GM23338 (cell line): ENCODE measurements around the gene HAPLN3.

ENCODE experiments used
- CREB1 ChIP-seq: fragments of 250-450 bp; sonication (Bioruptor Pico); IDR thresholded peaks from 2 replicates; pipeline ENCODE4 v1.5.0; 2020; ENCODE audit warnings: low read depth, mild to moderate bottlenecking, moderate library complexity
- EZH2 ChIP-seq: fragments of 200-600 bp; sonication (generic); IDR thresholded peaks from one replicate; pipeline ENCODE4 v1.8.0; 2017; ENCODE audit warnings: antibody characterized with exemption, mild to moderate bottlenecking, low read depth; ENCODE audit not compliant: unreplicated experiment
- EZH2phosphoT487 ChIP-seq: fragments of 200-600 bp; sonication (generic); IDR thresholded peaks from one replicate; pipeline ENCODE4 v1.8.1; 2018; ENCODE audit warnings: antibody characterized with exemption; ENCODE audit not compliant: unreplicated experiment
- JUNB ChIP-seq: IDR thresholded peaks from one replicate; pipeline ENCODE4 v1.6.1; 2016; ENCODE audit warnings: antibody characterized with exemption; ENCODE audit not compliant: unreplicated experiment
- NANOG ChIP-seq: IDR thresholded peaks from 2 replicates; pipeline ENCODE4 v1.6.1; 2016; ENCODE audit warnings: antibody characterized with exemption, borderline replicate concordance
- POLR2AphosphoS5 ChIP-seq: IDR thresholded peaks from 2 replicates; pipeline ENCODE4 v1.6.1; 2016; ENCODE audit warnings: antibody characterized with exemption, low read depth
- ZNF114 ChIP-seq: fragments of 250-450 bp; sonication (Bioruptor Pico); IDR thresholded peaks from 2 replicates; pipeline ENCODE4 v1.5.0; 2020; ENCODE audit warnings: mild to moderate bottlenecking, moderate library complexity
- ZNF331 ChIP-seq: fragments of 250-450 bp; sonication (Bioruptor Pico); IDR thresholded peaks from 2 replicates; pipeline ENCODE4 v1.5.0; 2020; ENCODE audit warnings: low read depth, mild to moderate bottlenecking, moderate library complexity
- ZNF462 ChIP-seq: fragments of 250-450 bp; sonication (Bioruptor Pico); IDR thresholded peaks from 2 replicates; pipeline ENCODE4 v1.5.0; 2020; ENCODE audit warnings: mild to moderate bottlenecking, moderate library complexity
- TF ChIP-seq, protein P1 (sequence below), 2 experiments: fragments of 200-600 bp in 1 of 2; sonication (generic) in 1 of 2; conservative IDR thresholded peaks; 2 replicates each; pipeline versions ENCODE4 v1.5.1 to v1.6.1; 2016 to 2017; ENCODE audit warnings: antibody characterized with exemption in 2 of 2, low read depth in 2 of 2, mild to moderate bottlenecking in 2 of 2, moderate library complexity in 1 of 2
- TF ChIP-seq, protein P2 (sequence below): IDR thresholded peaks from one replicate; pipeline ENCODE4 v1.6.1; 2018; ENCODE audit warnings: antibody characterized with exemption; ENCODE audit not compliant: unreplicated experiment

- TF ChIP-seq NANOG (no peak), EZH2 (no peak), EZH2phosphoT487 (no peak), CREB1 (no peak), POLR2AphosphoS5 (no peak; the same call in 1 of the 2 replicates), ZNF114 (no peak), JUNB (no peak), ZNF331 (CRISPR knock-in tag) (no peak), ZNF462 (CRISPR knock-in tag) (no peak)
- TF ChIP-seq, protein P1, sequence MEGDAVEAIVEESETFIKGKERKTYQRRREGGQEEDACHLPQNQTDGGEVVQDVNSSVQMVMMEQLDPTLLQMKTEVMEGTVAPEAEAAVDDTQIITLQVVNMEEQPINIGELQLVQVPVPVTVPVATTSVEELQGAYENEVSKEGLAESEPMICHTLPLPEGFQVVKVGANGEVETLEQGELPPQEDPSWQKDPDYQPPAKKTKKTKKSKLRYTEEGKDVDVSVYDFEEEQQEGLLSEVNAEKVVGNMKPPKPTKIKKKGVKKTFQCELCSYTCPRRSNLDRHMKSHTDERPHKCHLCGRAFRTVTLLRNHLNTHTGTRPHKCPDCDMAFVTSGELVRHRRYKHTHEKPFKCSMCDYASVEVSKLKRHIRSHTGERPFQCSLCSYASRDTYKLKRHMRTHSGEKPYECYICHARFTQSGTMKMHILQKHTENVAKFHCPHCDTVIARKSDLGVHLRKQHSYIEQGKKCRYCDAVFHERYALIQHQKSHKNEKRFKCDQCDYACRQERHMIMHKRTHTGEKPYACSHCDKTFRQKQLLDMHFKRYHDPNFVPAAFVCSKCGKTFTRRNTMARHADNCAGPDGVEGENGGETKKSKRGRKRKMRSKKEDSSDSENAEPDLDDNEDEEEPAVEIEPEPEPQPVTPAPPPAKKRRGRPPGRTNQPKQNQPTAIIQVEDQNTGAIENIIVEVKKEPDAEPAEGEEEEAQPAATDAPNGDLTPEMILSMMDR (conservative IDR thresholded peaks at IDR 0.05; ENCODE audit: low read depth in 2 of 2) = no peak
- TF ChIP-seq, protein P2, sequence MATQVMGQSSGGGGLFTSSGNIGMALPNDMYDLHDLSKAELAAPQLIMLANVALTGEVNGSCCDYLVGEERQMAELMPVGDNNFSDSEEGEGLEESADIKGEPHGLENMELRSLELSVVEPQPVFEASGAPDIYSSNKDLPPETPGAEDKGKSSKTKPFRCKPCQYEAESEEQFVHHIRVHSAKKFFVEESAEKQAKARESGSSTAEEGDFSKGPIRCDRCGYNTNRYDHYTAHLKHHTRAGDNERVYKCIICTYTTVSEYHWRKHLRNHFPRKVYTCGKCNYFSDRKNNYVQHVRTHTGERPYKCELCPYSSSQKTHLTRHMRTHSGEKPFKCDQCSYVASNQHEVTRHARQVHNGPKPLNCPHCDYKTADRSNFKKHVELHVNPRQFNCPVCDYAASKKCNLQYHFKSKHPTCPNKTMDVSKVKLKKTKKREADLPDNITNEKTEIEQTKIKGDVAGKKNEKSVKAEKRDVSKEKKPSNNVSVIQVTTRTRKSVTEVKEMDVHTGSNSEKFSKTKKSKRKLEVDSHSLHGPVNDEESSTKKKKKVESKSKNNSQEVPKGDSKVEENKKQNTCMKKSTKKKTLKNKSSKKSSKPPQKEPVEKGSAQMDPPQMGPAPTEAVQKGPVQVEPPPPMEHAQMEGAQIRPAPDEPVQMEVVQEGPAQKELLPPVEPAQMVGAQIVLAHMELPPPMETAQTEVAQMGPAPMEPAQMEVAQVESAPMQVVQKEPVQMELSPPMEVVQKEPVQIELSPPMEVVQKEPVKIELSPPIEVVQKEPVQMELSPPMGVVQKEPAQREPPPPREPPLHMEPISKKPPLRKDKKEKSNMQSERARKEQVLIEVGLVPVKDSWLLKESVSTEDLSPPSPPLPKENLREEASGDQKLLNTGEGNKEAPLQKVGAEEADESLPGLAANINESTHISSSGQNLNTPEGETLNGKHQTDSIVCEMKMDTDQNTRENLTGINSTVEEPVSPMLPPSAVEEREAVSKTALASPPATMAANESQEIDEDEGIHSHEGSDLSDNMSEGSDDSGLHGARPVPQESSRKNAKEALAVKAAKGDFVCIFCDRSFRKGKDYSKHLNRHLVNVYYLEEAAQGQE = no peak
Observed at GRCh38 chr15:88908123-88908522, 12.8 kb upstream of the HAPLN3 start.
